ENCODE data around the gene EGF.

DNA sequence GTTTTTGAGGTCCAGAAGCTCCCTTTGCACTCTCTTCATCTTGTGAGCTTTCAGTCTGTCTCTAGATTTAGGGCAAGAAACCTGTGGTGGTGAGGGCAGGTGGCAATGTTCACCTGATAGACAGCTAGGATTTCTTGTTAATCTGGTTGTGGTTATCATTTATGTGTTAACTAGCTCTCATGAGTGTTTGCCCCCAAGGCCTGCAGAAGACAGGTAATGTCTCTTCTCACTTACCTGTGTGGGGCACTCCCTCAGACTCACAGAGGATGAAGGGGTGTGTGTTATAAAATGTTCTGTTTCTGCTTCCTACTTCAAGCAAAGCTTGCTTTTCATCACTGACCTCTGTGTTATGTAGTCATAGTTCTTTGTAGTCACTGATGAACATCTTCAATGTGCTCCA lies 17.8 kb downstream of the EGF start:
- TF ChIP-seq POLR2A (IDR thresholded peaks at IDR 0.05) = no peak
- TF ChIP-seq, protein P1, sequence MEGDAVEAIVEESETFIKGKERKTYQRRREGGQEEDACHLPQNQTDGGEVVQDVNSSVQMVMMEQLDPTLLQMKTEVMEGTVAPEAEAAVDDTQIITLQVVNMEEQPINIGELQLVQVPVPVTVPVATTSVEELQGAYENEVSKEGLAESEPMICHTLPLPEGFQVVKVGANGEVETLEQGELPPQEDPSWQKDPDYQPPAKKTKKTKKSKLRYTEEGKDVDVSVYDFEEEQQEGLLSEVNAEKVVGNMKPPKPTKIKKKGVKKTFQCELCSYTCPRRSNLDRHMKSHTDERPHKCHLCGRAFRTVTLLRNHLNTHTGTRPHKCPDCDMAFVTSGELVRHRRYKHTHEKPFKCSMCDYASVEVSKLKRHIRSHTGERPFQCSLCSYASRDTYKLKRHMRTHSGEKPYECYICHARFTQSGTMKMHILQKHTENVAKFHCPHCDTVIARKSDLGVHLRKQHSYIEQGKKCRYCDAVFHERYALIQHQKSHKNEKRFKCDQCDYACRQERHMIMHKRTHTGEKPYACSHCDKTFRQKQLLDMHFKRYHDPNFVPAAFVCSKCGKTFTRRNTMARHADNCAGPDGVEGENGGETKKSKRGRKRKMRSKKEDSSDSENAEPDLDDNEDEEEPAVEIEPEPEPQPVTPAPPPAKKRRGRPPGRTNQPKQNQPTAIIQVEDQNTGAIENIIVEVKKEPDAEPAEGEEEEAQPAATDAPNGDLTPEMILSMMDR (IDR thresholded peaks at IDR 0.05) = no peak

All from testis (tissue), 2 donors.